GM12801 (cell line): ENCODE data around the gene UBE3B.

ENCODE experiments used
- TF ChIP-seq, protein P1 (sequence below): IDR thresholded peaks from one replicate; pipeline ENCODE4 v1.5.1; 2011; ENCODE audit warnings: control low read depth; ENCODE audit not compliant: insufficient read length; ENCODE audit errors: extremely low read depth

Gene UBE3B

DNA sequence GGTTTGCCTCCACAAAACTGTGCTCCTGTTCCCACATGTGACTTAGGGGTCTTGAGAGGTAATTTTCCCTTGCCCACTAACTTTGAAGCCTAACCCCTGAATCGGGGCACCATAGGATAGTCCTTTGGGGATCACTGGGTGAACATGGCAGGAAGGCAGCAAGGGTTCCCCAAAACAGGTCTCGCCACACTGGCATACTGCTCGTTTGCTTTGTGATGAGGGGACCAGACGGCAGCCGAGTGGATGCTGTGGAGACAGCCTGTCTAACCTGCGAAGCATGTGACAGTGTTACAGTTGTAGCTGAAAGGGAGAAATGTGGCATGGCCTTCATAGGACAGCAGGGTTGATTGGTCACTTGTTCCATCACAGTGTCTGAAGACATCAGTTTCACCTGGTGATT, 42.4 kb downstream of the UBE3B start:
- TF ChIP-seq, protein P1, sequence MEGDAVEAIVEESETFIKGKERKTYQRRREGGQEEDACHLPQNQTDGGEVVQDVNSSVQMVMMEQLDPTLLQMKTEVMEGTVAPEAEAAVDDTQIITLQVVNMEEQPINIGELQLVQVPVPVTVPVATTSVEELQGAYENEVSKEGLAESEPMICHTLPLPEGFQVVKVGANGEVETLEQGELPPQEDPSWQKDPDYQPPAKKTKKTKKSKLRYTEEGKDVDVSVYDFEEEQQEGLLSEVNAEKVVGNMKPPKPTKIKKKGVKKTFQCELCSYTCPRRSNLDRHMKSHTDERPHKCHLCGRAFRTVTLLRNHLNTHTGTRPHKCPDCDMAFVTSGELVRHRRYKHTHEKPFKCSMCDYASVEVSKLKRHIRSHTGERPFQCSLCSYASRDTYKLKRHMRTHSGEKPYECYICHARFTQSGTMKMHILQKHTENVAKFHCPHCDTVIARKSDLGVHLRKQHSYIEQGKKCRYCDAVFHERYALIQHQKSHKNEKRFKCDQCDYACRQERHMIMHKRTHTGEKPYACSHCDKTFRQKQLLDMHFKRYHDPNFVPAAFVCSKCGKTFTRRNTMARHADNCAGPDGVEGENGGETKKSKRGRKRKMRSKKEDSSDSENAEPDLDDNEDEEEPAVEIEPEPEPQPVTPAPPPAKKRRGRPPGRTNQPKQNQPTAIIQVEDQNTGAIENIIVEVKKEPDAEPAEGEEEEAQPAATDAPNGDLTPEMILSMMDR, result no peak

- TF ChIP-seq, protein P1, result no peak
These were observed 44.4 kb downstream of the UBE3B start for GRCh38 chr12:109521831-109522230.

DNA sequence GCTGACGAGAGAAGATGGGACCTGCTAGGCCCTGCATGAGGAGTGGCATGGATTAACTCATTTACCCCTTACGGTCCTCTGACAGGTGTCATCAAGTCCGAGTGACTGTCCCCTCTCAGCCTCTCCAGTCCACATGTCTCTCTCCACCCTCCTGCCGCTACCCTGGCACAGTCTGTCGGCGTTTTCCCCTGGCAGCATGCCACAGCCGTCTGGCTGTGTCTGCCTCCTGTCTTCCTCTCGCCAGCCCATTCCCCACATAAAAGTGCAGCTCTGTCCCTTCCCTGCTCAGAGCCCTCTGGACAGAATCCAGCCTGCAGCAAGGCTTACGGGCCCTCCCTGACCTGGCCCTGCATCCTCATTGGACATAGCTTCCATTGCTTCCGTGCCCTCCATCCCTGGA, 45.6 kb downstream of the UBE3B start:
- TF ChIP-seq, protein P1, result no peak

GRCh38 chr12:109523504-109523903, 46.1 kb downstream of the UBE3B start:
- TF ChIP-seq, protein P1, result no peak

GRCh38 chr12:109524466-109525278, 47.2 kb downstream of the UBE3B start:
- TF ChIP-seq, protein P1, result no peak

- TF ChIP-seq, protein P1, result no peak
These were observed 47.8 kb downstream of the UBE3B start for GRCh38 chr12:109525279-109525585.

GRCh38 chr12:109527489-109528123, 50.2 kb downstream of the UBE3B start:
- TF ChIP-seq, protein P1, result no peak
